GM21390 (cell line): ENCODE data around the gene DMD.
"Not testable (repeated sequence)": the region's sequence is repeated elsewhere in the genome, so short reads cannot be mapped to it uniquely, and the experiment has no call there.

ENCODE experiments used
- ATAC-seq: cut with Tn5 transposase; IDR thresholded peaks from one replicate; pipeline ENCODE4 v1.9.1; 2021; ENCODE audit not compliant: unreplicated experiment

Gene DMD

DNA sequence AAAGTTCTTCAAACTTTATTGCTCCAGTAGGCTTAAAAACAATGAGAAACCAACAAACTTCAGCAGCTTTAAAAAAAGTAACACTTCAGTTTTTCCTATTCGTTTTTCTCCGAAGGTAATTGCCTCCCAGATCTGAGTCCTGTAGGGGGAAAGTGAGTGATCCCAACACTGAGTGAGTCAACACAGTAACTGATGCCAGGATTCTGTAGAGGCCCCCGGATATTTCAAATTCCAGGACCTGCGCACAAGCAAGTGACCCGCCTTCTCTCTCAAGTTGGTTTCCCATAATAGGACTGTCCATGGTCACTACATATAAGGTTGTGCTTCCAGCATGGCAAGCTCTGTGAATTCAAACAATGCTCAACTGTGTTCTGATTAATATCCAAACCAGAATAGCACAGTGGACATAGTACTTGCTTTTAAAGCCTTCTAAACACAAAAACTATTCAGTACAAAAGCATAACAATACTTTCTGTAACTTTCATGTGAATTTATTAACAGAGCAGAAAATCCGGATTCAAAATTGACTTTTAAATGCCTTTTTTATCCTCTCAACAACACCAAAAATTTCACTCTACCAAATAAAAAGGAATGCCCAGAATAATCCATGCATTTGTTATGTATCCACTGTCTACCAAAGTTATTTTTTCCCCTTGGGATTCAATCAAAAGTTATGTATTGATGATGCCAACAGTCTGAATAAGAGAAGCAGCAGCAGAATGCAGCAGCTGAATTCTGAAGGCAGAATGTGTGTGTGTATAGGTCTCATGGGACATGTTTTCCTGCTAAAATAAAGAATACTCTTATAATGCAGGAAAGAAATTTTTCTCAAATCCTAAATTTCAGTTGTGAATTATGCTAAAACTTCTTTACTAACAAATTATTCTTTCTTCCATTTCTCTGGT lies at the start of gene DMD:
Gene DMD, minus strand, starts transcription at position 194 of the 905 bp plus-strand sequence. CDS start 237 bp downstream, outside the sequence.
- no peak for ATAC-seq

- no peak for ATAC-seq
Observed at GRCh38 chrX:33252306-33252825, 41.0 kb upstream of the DMD start.

DNA sequence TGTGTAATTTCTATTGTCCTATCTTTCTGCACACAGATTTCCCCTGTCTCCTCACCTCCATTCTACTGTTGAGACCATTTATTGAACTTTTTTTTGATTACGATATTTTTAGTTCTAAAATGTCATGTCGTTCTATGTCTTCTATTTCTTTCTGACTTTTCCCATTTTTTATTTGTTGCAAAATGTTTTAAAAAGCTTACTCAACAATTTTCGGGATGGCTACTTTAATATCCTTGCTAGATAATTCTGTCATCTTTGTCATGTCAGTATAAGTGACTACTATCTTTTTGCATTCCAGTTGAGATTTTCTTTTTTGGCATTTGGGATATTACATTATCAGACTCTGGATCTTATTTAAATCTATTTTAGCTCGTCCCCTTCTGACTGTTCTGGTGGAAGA lies 7.5 kb upstream of the DMD start:
- ATAC-seq: no peak

GRCh38 chrX:33210156-33210555 lies 1.2 kb downstream of the DMD start:
- ATAC-seq: no peak

GRCh38 chrX:33207056-33207455 lies 4.3 kb downstream of the DMD start:
- no peak for ATAC-seq

- no peak for ATAC-seq
Observed at GRCh38 chrX:33205321-33205720, 6.0 kb downstream of the DMD start.

GRCh38 chrX:33204889-33205288 lies 6.5 kb downstream of the DMD start:
- no peak for ATAC-seq

- ATAC-seq: no peak
Observed at GRCh38 chrX:33198561-33199279, 12.6 kb downstream of the DMD start.

DNA sequence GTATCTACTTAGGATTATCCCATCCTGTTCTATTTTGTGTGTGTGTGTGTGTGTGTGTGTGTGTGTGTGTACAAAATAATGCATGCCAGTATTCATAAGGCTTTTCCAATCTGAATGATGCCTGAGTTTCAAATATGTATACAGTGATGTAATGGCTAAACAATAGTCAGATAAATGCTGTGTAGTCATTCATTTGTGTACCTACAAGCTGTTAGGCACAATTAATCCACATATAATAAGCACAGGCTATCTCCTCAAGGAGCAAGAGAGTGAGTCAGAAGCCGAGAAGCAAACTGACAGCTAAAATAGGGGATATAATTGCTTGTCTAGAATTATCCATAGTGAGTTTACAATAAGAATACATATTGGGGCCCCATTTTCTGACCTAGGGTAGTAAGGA lies 15.7 kb downstream of the DMD start:
- no peak for ATAC-seq

GRCh38 chrX:33194876-33195433 lies 16.4 kb downstream of the DMD start:
- ATAC-seq: no peak

GRCh38 chrX:33194289-33194688 lies 17.1 kb downstream of the DMD start:
- ATAC-seq: no peak

- ATAC-seq: no peak
Observed at GRCh38 chrX:33190016-33190415, 21.3 kb downstream of the DMD start.

DNA sequence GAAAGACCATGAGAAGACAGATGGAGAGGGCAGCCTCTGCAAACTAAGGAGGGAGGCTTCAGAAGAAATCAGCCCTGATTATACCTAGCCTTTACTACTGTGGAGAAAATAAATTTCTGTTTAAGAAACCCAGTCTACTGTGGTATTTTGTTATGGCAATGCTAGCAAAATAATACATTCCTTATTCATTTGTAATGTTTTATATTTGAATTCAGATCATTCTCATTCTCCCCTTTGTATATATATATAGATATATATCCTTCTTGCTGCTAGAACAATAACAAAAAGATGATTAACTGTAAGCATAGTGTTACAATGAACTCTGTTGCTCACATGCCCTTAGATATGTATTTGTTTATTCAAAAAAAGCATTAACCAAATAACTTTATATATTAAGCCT lies 22.5 kb downstream of the DMD start:
- ATAC-seq: no peak

DNA sequence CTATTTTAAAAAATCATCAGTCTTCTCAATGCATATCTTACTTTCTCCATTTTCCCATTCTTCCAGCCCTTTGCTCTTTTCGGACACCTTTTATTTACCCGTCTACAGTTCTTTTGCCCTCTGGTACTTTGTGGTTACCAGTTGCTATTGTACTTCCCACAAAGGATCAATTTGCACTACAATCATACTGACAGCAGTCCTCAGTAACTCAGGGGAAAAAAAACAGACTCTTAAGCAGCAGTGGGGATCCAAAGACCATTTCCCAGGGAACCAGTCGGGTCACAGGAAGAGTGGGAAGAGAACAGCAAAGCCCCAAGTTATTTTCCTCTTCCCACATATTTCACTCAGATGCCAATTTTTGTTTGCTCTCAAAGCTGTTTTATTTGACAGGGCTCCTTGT lies 23.1 kb downstream of the DMD start:
- no peak for ATAC-seq

DNA sequence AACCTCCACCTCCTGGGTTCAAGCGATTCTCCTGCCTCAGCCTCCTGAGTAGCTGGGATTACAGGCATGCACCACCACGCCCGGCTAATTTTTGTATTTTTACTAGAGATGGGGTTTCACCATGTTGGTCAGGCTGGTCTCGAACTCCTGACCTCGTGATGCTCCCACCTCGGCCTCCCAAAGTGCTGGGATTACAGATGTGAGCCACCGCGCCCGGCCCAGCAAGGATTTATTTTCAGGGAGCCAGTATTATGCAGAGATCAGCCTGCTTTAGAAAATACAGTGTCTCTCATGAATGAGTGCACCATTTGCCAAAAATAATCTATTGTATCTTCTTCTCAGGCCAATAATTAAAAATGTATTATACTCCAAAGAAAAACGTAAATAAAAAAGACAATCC lies 26.5 kb downstream of the DMD start:
- not testable (repeated sequence) for ATAC-seq

- no peak for ATAC-seq
Observed at GRCh38 chrX:33183361-33183760, 28.0 kb downstream of the DMD start.

GRCh38 chrX:33178690-33179089 lies 32.7 kb downstream of the DMD start:
- no peak for ATAC-seq

GRCh38 chrX:33178218-33178617 lies 33.1 kb downstream of the DMD start:
- no peak for ATAC-seq

DNA sequence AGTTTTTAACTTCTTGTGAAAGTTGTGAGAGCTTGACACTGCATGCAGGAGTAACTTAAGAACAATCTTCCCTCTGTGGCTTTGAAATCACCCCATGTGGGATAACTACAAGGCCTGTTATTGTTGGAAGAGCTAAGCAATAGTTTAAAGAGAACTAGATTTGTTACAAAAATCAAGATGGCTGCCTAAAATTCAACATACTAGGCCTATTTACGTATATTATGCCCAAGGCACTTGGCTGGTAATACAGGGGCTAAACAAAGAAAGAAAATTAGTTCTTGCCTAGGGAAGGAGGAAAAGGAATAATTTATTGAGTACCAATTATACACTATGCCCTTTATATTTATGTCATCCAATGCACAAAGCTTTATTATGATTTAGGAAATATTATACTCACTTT lies 36.1 kb downstream of the DMD start:
- no peak for ATAC-seq

DNA sequence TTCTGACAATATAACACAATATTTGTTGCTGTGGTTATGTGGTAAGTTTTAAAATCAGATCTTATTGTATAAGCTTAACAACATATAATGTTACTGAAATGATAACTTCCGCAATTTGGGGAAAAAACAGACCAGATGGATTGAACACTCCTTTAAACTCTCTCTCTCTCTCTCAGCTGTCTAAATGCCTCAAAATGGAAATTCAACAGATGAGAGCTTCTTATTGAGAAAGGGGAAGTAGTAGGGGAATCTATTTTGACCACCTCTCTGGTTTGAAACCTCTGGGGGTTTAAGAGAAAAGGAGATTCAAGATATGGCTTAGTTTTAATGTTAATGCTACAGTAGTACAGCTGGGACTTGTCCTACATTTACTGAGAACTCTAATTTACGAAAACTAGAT lies 40.3 kb downstream of the DMD start:
- ATAC-seq: no peak

GRCh38 chrX:33161829-33162228 lies 49.5 kb downstream of the DMD start:
- ATAC-seq: no peak

GRCh38 chrX:33160273-33160672 lies 51.1 kb downstream of the DMD start:
- ATAC-seq: no peak
